Adrenal gland (tissue), 5 donors: ENCODE data around the gene GGT6.
"Not testable (repeated sequence)": the region's sequence is repeated elsewhere in the genome, so short reads cannot be mapped to it uniquely, and the experiment has no call there.

ENCODE experiments used
- POLR2A ChIP-seq, 2 donors: fragments of 450-650 bp; IDR thresholded peaks; one replicate each; pipeline ENCODE4 v1.6.1; 2017; ENCODE audit warnings: antibody characterized with exemption in 2 of 2, mild to moderate bottlenecking in 2 of 2, moderate library complexity in 1 of 2
- TF ChIP-seq, protein P1 (sequence below), 6 experiments: fragments of 450-650 bp in 4 of 6; fragments of 200-600 bp in 2 of 6; sonication (generic) in 1 of 6; IDR thresholded peaks; 1 replicate in 5 of 6; 2 replicates in 1 of 6; pipeline versions ENCODE4 v1.5.1 to v1.8.0; 2016 to 2021; ENCODE audit warnings: antibody characterized with exemption in 6 of 6, mild to moderate bottlenecking in 2 of 6, moderate library complexity in 1 of 6
- donor health status: DM: no; HTN: no; CAD: no.

DNA sequence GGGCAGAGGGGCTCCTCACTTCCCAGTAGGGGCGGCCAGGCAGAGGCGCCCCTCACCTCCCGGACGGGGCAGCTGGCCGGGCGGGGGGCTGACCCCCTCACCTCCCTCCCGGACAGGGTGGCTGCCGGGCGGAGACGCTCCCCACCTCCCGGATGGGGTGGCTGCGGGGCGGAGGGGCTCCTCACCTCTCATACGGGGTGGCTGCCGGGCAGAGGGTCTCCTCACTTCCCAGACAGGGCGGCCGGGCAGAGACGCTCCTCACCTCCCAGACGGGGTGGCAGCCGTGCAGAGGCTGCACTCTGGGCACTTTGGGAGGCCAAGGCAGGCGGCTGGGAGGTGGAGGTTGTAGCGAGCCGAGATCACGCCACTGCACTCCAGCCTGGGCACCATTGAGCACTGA lies 18.0 kb upstream of the GGT6 start:
- TF ChIP-seq, protein P1, sequence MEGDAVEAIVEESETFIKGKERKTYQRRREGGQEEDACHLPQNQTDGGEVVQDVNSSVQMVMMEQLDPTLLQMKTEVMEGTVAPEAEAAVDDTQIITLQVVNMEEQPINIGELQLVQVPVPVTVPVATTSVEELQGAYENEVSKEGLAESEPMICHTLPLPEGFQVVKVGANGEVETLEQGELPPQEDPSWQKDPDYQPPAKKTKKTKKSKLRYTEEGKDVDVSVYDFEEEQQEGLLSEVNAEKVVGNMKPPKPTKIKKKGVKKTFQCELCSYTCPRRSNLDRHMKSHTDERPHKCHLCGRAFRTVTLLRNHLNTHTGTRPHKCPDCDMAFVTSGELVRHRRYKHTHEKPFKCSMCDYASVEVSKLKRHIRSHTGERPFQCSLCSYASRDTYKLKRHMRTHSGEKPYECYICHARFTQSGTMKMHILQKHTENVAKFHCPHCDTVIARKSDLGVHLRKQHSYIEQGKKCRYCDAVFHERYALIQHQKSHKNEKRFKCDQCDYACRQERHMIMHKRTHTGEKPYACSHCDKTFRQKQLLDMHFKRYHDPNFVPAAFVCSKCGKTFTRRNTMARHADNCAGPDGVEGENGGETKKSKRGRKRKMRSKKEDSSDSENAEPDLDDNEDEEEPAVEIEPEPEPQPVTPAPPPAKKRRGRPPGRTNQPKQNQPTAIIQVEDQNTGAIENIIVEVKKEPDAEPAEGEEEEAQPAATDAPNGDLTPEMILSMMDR (IDR thresholded peaks at IDR 0.05) = not testable (repeated sequence)
- not testable (repeated sequence) for TF ChIP-seq POLR2A (IDR thresholded peaks at IDR 0.05)
